ENCODE data around the gene OSTC.

OSTC gene

GRCh38 chr4:108650212-108651013 is at the start of gene OSTC:
Gene OSTC, plus strand, starts transcription at chr4:108650599. Its CDS starts 57 bp downstream, at chr4:108650656.
- DNase-seq (ENCODE audit: low spot score), result peak; percentile 96

- no peak for DNase-seq (ENCODE audit: low spot score)
These were observed 49.3 kb upstream of the OSTC start for GRCh38 chr4:108601106-108601505.

DNA sequence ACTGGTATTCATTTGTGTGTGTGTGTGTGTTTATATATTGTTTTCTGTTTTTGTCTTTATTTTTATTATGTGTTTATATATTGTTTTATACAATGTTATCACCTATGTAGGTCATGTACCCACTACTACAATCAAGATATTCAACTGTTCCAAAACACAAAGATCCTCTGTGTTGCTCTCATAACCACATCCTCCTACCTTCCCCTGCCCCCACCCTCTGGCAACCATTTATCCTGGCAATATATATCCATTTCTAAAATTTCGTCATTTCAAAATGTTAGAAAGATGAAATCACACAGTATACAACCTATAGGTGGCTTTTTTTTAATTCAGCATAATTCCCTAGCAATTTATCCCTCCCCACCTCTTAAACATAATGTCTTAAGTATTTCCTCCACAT is 48.9 kb upstream of the OSTC start:
- no peak for DNase-seq (ENCODE audit: low spot score)

DNA sequence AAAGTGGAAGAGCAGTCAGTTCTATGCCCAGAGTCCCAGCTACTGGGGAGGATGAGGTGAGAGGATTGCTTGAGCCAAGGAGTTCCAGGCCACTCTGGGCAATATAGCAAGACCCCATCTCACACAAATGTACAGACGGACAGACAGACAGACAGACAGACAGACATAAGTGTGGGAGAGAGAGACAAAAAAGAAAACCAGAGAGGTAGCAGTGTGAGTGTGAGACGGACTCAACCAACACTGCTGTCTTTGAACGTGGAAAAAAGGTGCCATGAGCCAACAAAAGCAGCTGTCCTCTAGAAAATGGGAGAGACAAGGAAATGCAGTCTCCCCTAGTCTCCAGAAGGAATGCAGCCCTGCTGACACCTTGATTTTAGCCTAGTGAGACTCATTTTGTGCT is 48.2 kb upstream of the OSTC start:
- DNase-seq (ENCODE audit: low spot score), result no peak

- no peak for DNase-seq (ENCODE audit: low spot score)
These were observed 43.2 kb upstream of the OSTC start for GRCh38 chr4:108607079-108607815.

DNA sequence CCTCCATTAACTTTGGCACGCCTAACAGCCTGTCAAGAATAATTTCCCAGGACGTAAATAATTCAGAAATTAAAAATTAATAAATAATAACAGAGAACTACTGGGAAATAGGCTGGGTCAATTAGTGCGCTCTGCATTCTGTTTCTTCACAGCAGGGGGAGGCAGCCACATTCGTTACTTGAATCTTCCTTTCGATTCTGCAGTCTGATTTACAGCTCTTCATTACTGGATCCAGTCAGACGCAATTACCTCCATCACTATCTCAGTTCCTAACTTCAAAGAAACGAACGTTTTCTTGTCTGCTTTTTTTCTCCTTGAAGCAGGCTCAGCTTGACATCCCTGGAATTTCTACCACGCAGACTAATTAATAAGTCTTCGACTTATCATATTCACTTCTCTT is 39.0 kb upstream of the OSTC start:
- DNase-seq (ENCODE audit: low spot score), result no peak

- DNase-seq (ENCODE audit: low spot score), result no peak
These were observed 38.0 kb upstream of the OSTC start for GRCh38 chr4:108612365-108612764.

GRCh38 chr4:108619372-108620100 is 30.9 kb upstream of the OSTC start:
- no peak for DNase-seq (ENCODE audit: low spot score)

- DNase-seq (ENCODE audit: low spot score), result peak; percentile 99
These were observed 30.1 kb upstream of the OSTC start, which contains the start of gene RPL34 for GRCh38 chr4:108620101-108620932. Gene RPL34, plus strand, starts transcription at chr4:108620576. Its CDS starts 1,384 bp downstream, at chr4:108621960.

DNA sequence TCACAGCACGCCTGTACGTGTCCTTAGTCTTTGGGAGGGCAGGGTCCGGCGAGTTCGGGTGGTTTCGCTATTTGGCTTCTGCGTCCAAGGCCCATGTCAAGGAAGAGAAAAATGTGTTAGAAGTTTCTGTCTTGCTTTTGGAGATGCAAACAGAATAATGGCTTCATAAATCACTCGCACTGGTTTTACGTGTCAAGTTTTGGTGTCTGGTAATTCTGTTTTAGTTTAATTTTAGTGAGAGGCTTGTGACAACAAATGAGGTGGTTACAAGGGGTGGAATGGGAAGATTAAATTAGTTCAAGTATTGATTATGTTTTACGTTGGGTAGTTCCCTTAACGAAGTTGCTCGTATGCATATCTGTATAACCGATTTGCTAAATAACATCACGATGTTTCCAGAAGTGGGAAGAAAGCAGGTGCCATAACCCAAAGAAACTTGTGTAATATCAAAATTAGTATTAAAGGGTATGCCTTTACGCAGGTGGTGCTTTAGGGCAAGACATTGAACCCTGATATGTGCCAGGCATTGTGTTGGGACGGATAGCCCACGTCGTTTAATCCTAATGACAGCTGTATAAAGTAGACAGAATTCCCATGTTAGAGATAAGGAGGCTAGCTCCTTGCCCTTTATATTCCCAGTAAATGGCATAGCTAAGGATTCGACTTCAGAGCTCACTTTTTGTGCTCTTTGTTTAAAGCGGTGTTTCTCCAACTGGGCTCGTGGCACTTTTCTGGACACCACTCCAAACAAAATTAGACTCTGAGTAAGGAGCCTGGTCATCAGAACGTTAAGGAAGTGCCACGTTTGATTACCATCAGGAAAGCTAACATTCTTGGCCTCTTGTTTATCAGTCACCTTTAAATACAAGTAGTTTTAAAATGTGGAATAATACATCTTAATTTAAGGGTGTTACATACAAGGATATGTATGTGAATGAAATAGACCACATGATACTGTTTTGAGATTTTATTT is 29.2 kb upstream of the OSTC start:
- no peak for DNase-seq (ENCODE audit: low spot score)

- DNase-seq (ENCODE audit: low spot score), result no peak
These were observed 28.4 kb upstream of the OSTC start for GRCh38 chr4:108622022-108622421.

DNA sequence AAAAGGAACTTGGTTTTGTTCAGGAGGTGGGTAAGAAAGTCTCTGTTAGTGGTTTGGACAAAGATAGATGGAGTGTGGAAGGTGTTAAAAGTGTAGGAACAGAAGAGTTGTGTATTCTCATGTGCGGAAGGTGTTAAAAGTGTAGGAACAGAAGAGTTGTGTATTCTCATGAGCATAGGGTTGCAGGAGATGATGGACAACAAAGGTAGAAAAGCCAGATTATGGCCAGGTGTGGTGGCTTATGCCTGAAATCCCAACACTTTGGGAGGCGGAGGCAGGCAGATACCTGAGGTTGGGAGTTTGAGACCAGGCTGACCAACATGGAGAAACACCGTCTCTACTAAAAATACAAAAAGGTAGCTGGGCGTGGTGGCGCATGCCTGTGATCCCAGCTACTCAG is 27.6 kb upstream of the OSTC start:
- DNase-seq (ENCODE audit: low spot score), result no peak

- DNase-seq (ENCODE audit: low spot score), result no peak
These were observed 25.9 kb upstream of the OSTC start for GRCh38 chr4:108624263-108625056.

GRCh38 chr4:108626056-108626455 is 24.3 kb upstream of the OSTC start:
- DNase-seq (ENCODE audit: low spot score), result no peak

GRCh38 chr4:108628411-108628810 is 22.0 kb upstream of the OSTC start:
- DNase-seq (ENCODE audit: low spot score), result no peak

DNA sequence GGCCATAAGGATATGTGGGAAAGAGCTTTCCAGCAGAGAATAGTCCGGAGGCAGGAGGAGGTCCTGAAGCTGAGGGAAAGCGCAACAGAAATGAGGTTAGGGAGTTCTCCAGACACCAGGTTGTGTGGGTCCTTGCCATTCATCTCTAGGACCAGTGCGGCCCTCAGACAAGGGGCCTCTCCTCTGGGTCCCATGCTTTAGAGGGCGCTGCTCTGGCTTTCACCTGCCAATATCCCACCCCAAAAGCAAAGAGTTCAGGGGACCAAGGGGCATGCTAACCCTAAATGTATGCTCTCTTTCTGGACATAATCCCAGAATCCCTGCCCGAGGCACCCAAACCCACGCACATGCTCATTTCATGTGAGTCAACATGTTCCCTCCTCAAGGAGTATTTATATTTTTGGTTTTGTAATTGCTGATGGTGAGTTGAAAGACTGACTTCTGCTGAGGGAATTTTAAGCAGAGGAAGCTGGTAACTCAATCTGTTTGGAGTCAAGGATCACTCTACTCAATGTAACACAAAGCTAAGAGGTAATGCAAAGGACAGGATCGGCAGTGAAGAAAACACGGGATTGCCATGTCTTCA is 15.2 kb upstream of the OSTC start:
- DNase-seq (ENCODE audit: low spot score), result no peak

DNA sequence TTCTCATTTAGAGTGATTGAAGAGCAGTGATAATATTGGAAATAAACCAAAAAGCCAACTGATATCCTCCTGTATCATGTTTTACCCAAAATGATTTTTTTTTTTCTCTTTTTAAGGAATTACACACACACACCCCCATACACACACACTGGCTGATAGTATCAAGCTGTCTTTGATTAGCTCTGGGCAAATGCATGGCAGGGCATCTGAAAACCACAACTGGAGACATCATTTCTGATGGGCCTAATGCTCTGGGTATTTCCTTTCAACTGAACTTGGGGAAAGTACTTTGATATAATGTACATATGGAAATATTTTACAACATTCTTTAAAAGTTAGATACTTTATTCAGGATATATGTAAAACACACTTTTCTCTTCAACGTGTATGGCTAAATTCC is 14.2 kb upstream of the OSTC start:
- no peak for DNase-seq (ENCODE audit: low spot score)

DNA sequence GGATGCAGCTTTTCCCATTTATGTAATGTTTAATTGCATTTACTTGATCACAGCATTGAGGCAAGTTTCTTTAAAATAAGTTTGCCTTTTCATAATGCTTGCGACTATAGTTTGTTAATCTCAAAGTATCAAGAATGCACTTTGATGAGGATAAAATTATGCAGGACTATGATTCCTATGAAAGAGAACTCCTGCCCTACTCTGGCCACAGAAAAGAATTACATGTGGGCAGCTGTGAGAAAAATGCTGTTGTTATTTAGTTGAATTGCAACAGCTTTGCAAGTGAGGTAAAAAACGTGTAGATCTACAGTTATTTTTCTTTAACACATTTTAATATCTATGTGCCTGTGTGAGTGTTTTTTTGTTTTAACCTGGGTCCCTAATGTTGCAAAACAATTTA is 12.5 kb upstream of the OSTC start:
- DNase-seq (ENCODE audit: low spot score), result no peak

DNA sequence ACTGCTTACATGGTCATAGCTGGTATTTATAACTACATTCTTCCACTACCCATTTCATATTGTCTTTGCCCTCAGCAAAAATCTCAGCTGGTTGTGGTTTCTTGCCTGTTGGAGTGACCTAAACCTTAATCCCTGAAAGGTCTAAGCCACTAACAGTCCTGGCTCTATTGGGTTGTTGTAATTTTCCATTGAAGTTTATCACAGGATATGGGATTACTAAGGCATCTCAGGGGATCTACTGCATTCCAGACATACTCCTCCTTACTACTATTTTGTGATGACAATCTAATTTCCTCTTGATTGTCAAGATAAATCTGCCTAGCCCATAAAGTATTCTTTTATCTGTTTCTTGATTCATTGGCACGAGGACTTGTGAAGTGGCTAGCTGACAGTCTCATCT is 6.2 kb upstream of the OSTC start:
- no peak for DNase-seq (ENCODE audit: low spot score)

All from hematopoietic multipotent progenitor cell treated with erythropoietin and hydrocortisone succinate and interleukin-3 and kit ligand, for 15 days (in vitro differentiated cells).